ENCODE measurements around the gene YARS1. TPM values are rescaled to one million over a fixed set of nuclear protein-coding genes. Genes with fewer than 3 reads are reported as not detected.
A peak's percentile ranks its signal among the peaks of the same experiment; 100 is the strongest.

The YARS1 gene
- total RNA-seq, 1 experiment from 2014 or later, result 120 TPM

GRCh38 chr1:32770221-32770731, 46.9 kb downstream of the YARS1 start:
- ChIA-PET POLR2A (no interaction called here), CTCF (interaction anchor here (2.0 kb wide), 1 partner anchor 58 kb away, joined by 20 read pairs; no protein-coding TSS in a partner anchor)
- intact Hi-C loops (cut with micrococcal nuclease; ENCODE audit: unreplicated experiment) (no loop called here), in situ Hi-C loops (cut with HindIII; ENCODE audit: low pct_unique_long_range_greater_than_20kb, low sequenced_read_pairs) (no loop called here)
- Histone ChIP-seq H3K4me1 (ENCODE audit: control insufficient read depth, insufficient read depth, low read length) (peaks cover 78% of the 10 kb centered on the region), H3K27ac (ENCODE audit: low read length) (no peak overlapping the region), H3K27me3 (ENCODE audit: control insufficient read depth, insufficient read depth, low read length) (no peaks in the 10 kb centered on the region), H3K36me3 (ENCODE audit: control insufficient read depth, insufficient read depth, low read length) (no peaks in the 10 kb centered on the region; the same call in 1 of the 2 replicates), H3K9me3 (ENCODE audit: control insufficient read depth, insufficient read depth, low read depth, low read length) (no peaks in the 10 kb centered on the region), H3K4me3 (ENCODE audit: low read depth in 2 of 2, low read length in 2 of 2) (no peak overlapping the region)
- 0 out of 2 replicates have a peak, but pooled peaks have one; percentile 2 for ATAC-seq
- BruUV-seq (replicated peaks), result no TSS peak
- TF ChIP-seq CTCF (IDR thresholded peaks at IDR 0.05), result no peak
- TF ChIP-seq REST (IDR thresholded peaks at IDR 0.05; ENCODE audit: insufficient read depth in 1 of 2, low read depth in 2 of 2, low read length in 1 of 2), result no peak
- TF ChIP-seq SIN3A (IDR thresholded peaks at IDR 0.05; ENCODE audit: borderline replicate concordance, insufficient read depth, low read depth, low read length), result no peak
- TF ChIP-seq TCF7L2 (IDR thresholded peaks at IDR 0.05; ENCODE audit: low read depth, low read length), result no peak
- no peak for TF ChIP-seq POLR2AphosphoS5 (IDR thresholded peaks at IDR 0.05; ENCODE audit: low read depth, low read length)
- DNase-seq (ENCODE audit: low read depth, low spot score), result no peak

- peak; percentile 17 for ATAC-seq
- Histone ChIP-seq H3K9me3 (ENCODE audit: control insufficient read depth, insufficient read depth, low read depth, low read length) (no peaks in the 10 kb centered on the region), H3K27me3 (ENCODE audit: control insufficient read depth, insufficient read depth, low read length) (no peaks in the 10 kb centered on the region), H3K36me3 (ENCODE audit: control insufficient read depth, insufficient read depth, low read length) (no peaks in the 10 kb centered on the region), H3K4me1 (ENCODE audit: control insufficient read depth, insufficient read depth, low read length) (peaks cover 78% of the 10 kb centered on the region), H3K4me3 (ENCODE audit: low read depth in 2 of 2, low read length in 2 of 2) (no peak overlapping the region), H3K27ac (ENCODE audit: low read length) (peak overlapping the region; percentile 36)
- in situ Hi-C loops (cut with HindIII; ENCODE audit: low pct_unique_long_range_greater_than_20kb, low sequenced_read_pairs) (loop anchor here (10.0 kb wide), 1 partner anchor 55 kb away; no protein-coding TSS in a partner anchor), intact Hi-C loops (cut with micrococcal nuclease; ENCODE audit: unreplicated experiment) (no loop called here)
- TF ChIP-seq TCF7L2 (IDR thresholded peaks at IDR 0.05; ENCODE audit: low read depth, low read length), result no peak
- CTCF ChIA-PET, result interaction anchor here (0.6 to 2.0 kb wide), 5 partner anchors 20 to 376 kb away, joined by 4 to 20 read pairs (median 6); no protein-coding TSS in a partner anchor
- no TSS peak for BruUV-seq (replicated peaks)
- POLR2A ChIA-PET, result interaction anchor here (0.7 kb wide), 1 partner anchor 12 kb away, joined by 3 read pairs; no protein-coding TSS in a partner anchor
- no peak for DNase-seq (ENCODE audit: low read depth, low spot score)
Measured at GRCh38 chr1:32769524-32770220, 47.5 kb downstream of the YARS1 start.
